ENCODE measurements around the gene ATL1. TPM values are rescaled to one million over a fixed set of nuclear protein-coding genes. Genes with fewer than 3 reads are reported as not detected.

The ATL1 gene
- total RNA-seq, 1 donor from 2014 or later, result 1.2 TPM

DNA sequence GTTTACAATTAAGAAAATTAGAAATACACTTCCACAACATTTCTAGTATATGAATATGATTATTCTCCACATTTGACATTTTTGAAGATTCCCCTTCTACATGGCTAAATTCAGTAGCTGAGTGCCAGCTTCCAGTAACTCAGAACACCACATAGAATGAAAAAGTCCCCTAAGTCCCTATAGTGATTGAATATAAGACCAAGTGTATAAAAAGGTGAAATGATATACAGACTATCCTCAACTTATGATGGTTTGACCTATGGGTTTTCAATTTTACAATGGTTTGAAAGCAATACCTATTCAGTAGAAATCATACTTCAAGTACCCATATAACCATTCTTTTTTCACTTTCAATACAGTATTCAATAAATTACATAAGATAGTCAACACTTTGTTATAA is 15.8 kb downstream of the ATL1 start:
- no peaks in the 10 kb centered on the region for H3K27me3 ChIP-seq
- no peaks in the 10 kb centered on the region for H3K36me3 ChIP-seq
- no peak overlapping the region for H3K4me3 ChIP-seq
- H3K9me3 ChIP-seq, result peaks cover 4 to 17% of the 10 kb centered on the region in 2 donors
- TF ChIP-seq, protein P1, sequence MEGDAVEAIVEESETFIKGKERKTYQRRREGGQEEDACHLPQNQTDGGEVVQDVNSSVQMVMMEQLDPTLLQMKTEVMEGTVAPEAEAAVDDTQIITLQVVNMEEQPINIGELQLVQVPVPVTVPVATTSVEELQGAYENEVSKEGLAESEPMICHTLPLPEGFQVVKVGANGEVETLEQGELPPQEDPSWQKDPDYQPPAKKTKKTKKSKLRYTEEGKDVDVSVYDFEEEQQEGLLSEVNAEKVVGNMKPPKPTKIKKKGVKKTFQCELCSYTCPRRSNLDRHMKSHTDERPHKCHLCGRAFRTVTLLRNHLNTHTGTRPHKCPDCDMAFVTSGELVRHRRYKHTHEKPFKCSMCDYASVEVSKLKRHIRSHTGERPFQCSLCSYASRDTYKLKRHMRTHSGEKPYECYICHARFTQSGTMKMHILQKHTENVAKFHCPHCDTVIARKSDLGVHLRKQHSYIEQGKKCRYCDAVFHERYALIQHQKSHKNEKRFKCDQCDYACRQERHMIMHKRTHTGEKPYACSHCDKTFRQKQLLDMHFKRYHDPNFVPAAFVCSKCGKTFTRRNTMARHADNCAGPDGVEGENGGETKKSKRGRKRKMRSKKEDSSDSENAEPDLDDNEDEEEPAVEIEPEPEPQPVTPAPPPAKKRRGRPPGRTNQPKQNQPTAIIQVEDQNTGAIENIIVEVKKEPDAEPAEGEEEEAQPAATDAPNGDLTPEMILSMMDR (IDR thresholded peaks at IDR 0.05), result no peak
- DNase-seq (ENCODE audit: low spot score in 2 of 2), result no peak
- no peak overlapping the region for H3K27ac ChIP-seq
- H3K4me1 ChIP-seq, result no peaks in the 10 kb centered on the region
- intact Hi-C loops (cut with DNase I), result no loop called here

DNA sequence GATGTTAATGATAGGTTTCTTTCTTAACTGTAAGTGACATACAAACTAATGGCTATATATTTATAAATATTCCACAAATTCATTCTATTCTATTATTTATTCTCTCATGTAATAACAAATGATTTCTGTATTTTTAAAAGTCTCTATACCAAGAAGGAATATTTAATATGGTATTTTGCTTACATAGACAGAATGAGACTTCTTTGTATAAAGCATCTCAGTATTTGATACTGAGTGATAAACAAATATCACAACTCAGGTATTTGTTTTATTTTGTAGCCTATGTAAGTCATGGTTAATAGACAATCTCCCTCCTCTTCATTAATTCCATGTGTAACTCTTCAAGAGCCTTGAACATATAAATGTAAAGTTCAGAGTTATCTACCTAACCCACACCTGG is 18.0 kb downstream of the ATL1 start:
- TF ChIP-seq, protein P1 (IDR thresholded peaks at IDR 0.05), result no peak
- no peak for DNase-seq (ENCODE audit: low spot score in 2 of 2)
- H3K27ac ChIP-seq, result no peak overlapping the region
- intact Hi-C loops (cut with DNase I), result no loop called here
- no peaks in the 10 kb centered on the region for H3K27me3 ChIP-seq
- no peaks in the 10 kb centered on the region for H3K9me3 ChIP-seq
- H3K36me3 ChIP-seq, result no peaks in the 10 kb centered on the region
- H3K4me1 ChIP-seq, result no peaks in the 10 kb centered on the region
- no peak overlapping the region for H3K4me3 ChIP-seq

DNA sequence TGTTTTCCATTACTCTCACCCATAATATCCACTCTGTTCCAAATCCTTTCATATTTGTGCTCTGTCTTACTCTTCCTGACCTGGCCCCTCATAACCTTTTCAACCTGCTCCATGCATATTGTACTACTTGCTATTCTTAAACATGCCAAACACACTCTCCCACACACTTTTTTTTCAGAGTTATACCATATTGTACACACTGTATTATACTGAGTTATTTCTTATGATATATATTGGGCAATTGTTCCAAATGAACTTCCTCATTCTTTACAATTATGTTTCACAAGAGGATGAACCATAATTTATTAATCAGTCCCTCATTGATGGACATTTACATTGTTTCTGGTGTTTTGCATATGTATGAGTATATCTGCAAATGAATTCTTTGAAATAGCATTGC is 18.5 kb downstream of the ATL1 start:
- Histone ChIP-seq H3K36me3 (no peaks in the 10 kb centered on the region), H3K9me3 (no peaks in the 10 kb centered on the region), H3K4me3 (no peak overlapping the region), H3K27me3 (no peaks in the 10 kb centered on the region), H3K4me1 (no peaks in the 10 kb centered on the region), H3K27ac (no peak overlapping the region)
- no peak for DNase-seq (ENCODE audit: low spot score in 2 of 2)
- TF ChIP-seq, protein P1 (IDR thresholded peaks at IDR 0.05), result no peak
- intact Hi-C loops (cut with DNase I), result no loop called here

DNA sequence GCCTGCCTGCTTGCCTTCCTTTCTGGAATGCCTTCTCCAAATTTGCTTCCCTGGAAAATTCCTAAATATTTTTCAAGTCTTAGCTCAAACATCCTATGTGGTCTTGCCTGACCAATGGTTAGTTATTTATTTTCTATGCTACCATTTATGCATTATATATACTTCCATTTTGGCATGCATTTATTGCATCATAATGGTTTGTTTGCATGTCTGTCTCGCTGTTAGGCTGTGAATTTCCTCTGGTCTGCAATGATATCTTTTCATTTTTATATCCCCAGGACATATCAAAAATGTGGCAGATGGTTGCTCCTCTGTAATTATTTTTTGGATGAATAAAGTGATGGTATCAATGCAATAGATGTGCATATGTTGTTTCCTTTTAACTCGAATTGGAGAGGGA is 30.5 kb downstream of the ATL1 start:
- H3K4me1 ChIP-seq, result no peaks in the 10 kb centered on the region
- peaks cover 2 to 11% of the 10 kb centered on the region in 2 donors for H3K36me3 ChIP-seq
- H3K27me3 ChIP-seq, result no peaks in the 10 kb centered on the region
- intact Hi-C loops (cut with DNase I), result no loop called here
- H3K4me3 ChIP-seq, result no peak overlapping the region
- no peak for DNase-seq (ENCODE audit: low spot score in 2 of 2)
- H3K27ac ChIP-seq, result no peak overlapping the region
- no peaks in the 10 kb centered on the region for H3K9me3 ChIP-seq
- TF ChIP-seq, protein P1 (IDR thresholded peaks at IDR 0.05), result no peak

DNA sequence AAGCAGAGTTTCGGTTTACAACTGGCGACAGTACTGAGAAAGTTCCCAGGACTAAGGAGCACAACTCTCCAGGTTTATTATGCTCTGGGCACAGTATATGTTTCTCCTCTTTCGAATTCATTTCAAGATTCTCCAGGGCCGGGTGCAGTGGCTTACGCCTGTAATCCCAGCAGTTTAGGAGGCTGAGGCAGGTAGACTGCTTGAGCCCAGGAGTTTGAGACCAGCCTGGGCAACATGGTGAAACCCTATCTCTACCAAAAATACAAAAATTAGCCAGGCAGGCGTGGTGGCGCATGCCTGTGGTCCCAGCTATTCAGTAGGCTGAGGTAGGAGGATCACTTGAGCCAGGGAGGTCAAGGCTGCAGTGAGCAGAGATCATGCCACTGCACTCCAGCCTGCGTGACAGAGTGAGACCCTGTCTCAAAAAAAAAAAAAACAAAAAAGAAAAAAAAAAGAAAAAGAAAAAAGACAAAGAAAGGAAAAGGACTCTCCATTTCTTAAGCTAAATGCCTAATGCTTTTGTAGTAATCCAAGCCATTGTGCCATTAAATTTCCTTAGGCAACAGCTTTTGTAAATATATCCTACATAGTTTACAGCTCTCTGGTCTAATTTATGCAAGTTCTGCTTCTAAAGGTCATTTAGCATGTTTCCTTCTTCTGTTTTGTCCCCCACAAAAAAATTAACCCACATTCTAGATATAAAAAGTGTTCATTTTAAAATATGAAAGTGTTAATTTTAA is 34.8 kb downstream of the ATL1 start:
- no peak for DNase-seq (ENCODE audit: low spot score in 2 of 2)
- Histone ChIP-seq H3K27ac (no peak overlapping the region), H3K4me3 (no peak overlapping the region), H3K27me3 (no peaks in the 10 kb centered on the region), H3K4me1 (no peaks in the 10 kb centered on the region), H3K36me3 (peaks cover 7% of the 10 kb centered on the region in 2 donors), H3K9me3 (no peaks in the 10 kb centered on the region)
- TF ChIP-seq, protein P1 (IDR thresholded peaks at IDR 0.05), result no peak
- intact Hi-C loops (cut with DNase I), result no loop called here
